GM23248 (cell line): ENCODE measurements around the gene FAM13C. TPM values are rescaled to one million over a fixed set of nuclear protein-coding genes. Genes with fewer than 3 reads are reported as not detected.

Experiments used
- DNase-seq: peaks from one replicate; pipeline ENCODE4 v3.0.0-alpha.2; 2015
- H2AFZ ChIP-seq: fragments of 200-600 bp; sonication (generic); 2 replicates; pipeline ENCODE4 v1.6.1; 2016; ENCODE audit warnings: antibody characterized with exemption
- H3F3A ChIP-seq: fragments of 200-600 bp; sonication (generic); 2 replicates; pipeline ENCODE4 v1.6.1; 2016; ENCODE audit warnings: mild to moderate bottlenecking, antibody characterized with exemption, mixed run types; ENCODE audit not compliant: insufficient read depth
- H3K27ac ChIP-seq: fragments of 200-600 bp; sonication (generic); 2 replicates; pipeline ENCODE4 v1.5.1; 2016; ENCODE audit warnings: mild to moderate bottlenecking
- H3K27me3 ChIP-seq: fragments of 200-600 bp; sonication (generic); replicated peaks from 2 replicates; pipeline ENCODE4 v1.6.1; 2016; ENCODE audit warnings: mild to moderate bottlenecking; ENCODE audit not compliant: insufficient read depth
- H3K36me3 ChIP-seq: fragments of 200-600 bp; sonication (generic); 2 replicates; pipeline ENCODE4 v1.6.1; 2016; ENCODE audit warnings: low read depth, mild to moderate bottlenecking
- H3K4me1 ChIP-seq: fragments of 200-600 bp; sonication (generic); 2 replicates; pipeline ENCODE4 v1.6.1; 2016; ENCODE audit warnings: mild to moderate bottlenecking; ENCODE audit not compliant: insufficient read depth
- H3K4me2 ChIP-seq: fragments of 200-600 bp; sonication (generic); one replicate; pipeline ENCODE4 v1.6.1; 2016; ENCODE audit warnings: mild to moderate bottlenecking; ENCODE audit not compliant: unreplicated experiment
- H3K4me3 ChIP-seq: fragments of 200-600 bp; sonication (generic); 2 replicates; pipeline ENCODE4 v1.5.1; 2016; ENCODE audit warnings: mild to moderate bottlenecking
- H3K79me2 ChIP-seq: fragments of 200-600 bp; sonication (generic); 2 replicates; pipeline ENCODE4 v1.6.1; 2016; ENCODE audit warnings: mild to moderate bottlenecking; ENCODE audit not compliant: insufficient read depth
- H3K9ac ChIP-seq: fragments of 200-600 bp; sonication (generic); 2 replicates; pipeline ENCODE4 v1.6.1; 2016; ENCODE audit warnings: mild to moderate bottlenecking
- H3K9me2 ChIP-seq: fragments of 200-600 bp; sonication (generic); 2 replicates; pipeline ENCODE4 v1.6.1; 2016; ENCODE audit warnings: mixed run types, mild to moderate bottlenecking, moderate library complexity; ENCODE audit not compliant: insufficient read depth
- H3K9me3 ChIP-seq: fragments of 200-600 bp; sonication (generic); one replicate; pipeline ENCODE4 v1.6.1; 2017; ENCODE audit warnings: low read depth
- H4K20me1 ChIP-seq: fragments of 200-600 bp; sonication (generic); 2 replicates; pipeline ENCODE4 v1.6.0; 2016; ENCODE audit not compliant: insufficient read depth
- EZH2 ChIP-seq: fragments of 200-600 bp; sonication (generic); IDR thresholded peaks from 2 replicates; pipeline ENCODE4 v1.6.1; 2018; ENCODE audit warnings: antibody characterized with exemption, mild to moderate bottlenecking; ENCODE audit not compliant: insufficient read depth, poor library complexity, severe bottlenecking
- EZH2phosphoT487 ChIP-seq: fragments of 200-600 bp; sonication (generic); IDR thresholded peaks from 2 replicates; pipeline ENCODE4 v1.6.1; 2018; ENCODE audit warnings: antibody characterized with exemption, moderate library complexity, mild to moderate bottlenecking, low read depth; ENCODE audit not compliant: insufficient read depth
- WGBS, 2 experiments: methylation state at CpG; one replicate each; pipeline ENCODE4 v1.1.6; 2015 to 2017; ENCODE audit warnings: low lambda C conversion rate in 2 of 2, low coverage in 1 of 2; ENCODE audit errors: missing lambda C conversion rate in 2 of 2; 5-methylcytosine and 5-hydroxymethylcytosine counted together
- in situ Hi-C: fragments of 300-500 bp; cut with MboI; formaldehyde crosslinking; loops from 2 replicates; pipeline ENCODE4 v1.15.0; 2020
- polyA plus RNA-seq: library from polyadenylated mRNA; unstranded; fragments of >200 nt; fragmentation: Nextera tagmentation; extraction: Ambion mirVana; gene quantifications from 2 replicates; pipeline ENCODE4 v1.2.1, GENCODE V29; 2016
- total RNA-seq: library from RNA; depleted of rRNA; stranded (reverse); fragments of >200 nt; shearing (Covaris generic); gene quantifications from 2 replicates; pipeline ENCODE4 v1.2.3, GENCODE V29; 2014; rRNA removed

FAM13C gene
- total and polyA plus RNA-seq, 2 experiments from 2014 or later: 0.54 to 0.56 TPM

- H3K79me2 ChIP-seq: no peaks in the 10 kb centered on the region
- no peaks in the 10 kb centered on the region for H3K36me3 ChIP-seq
- no peaks in the 10 kb centered on the region for H3K9me3 ChIP-seq
- no peak overlapping the region for H3K27ac ChIP-seq
- H3K9ac ChIP-seq: no peak overlapping the region
- H3K4me3 ChIP-seq: no peak overlapping the region
- DNase-seq: no peak
- H3K27me3 ChIP-seq: no peaks in the 10 kb centered on the region
- in situ Hi-C loops: loop anchor here (25.0 kb wide), 2 partner anchors 419 to 794 kb away; no protein-coding TSS in a partner anchor
- TF ChIP-seq EZH2 (no peak), EZH2phosphoT487 (no peak)
- H3K9me2 ChIP-seq: no peaks in the 10 kb centered on the region
- 59 to 67% methylated on average over 5 of the region's 5 CpGs for WGBS, 2 experiments
- H4K20me1 ChIP-seq: no peaks in the 10 kb centered on the region
- no peak overlapping the region for H3K4me2 ChIP-seq
- H3F3A ChIP-seq: no peaks in the 10 kb centered on the region
- no peak overlapping the region for H2AFZ ChIP-seq
- H3K4me1 ChIP-seq: no peaks in the 10 kb centered on the region
These were observed 156.1 kb downstream of the FAM13C start for GRCh38 chr10:59206204-59206720.

Other genes starting within 250 kb of the FAM13C start
- gene PHYHIPL, start 185.9 kb downstream of the FAM13C start, total RNA-seq: not detected in 2 replicates
- gene PHYHIPL, start 185.9 kb downstream of the FAM13C start, polyA plus RNA-seq: not detected in 2 replicates